HG03520 (cell line): ENCODE measurements around the gene CHSY3.

Experiments
- ATAC-seq: cut with Tn5 transposase; IDR thresholded peaks from one replicate; pipeline ENCODE4 v1.9.1; 2021; ENCODE audit warnings: mild to moderate bottlenecking, moderate library complexity; ENCODE audit not compliant: unreplicated experiment

CHSY3 gene

GRCh38 chr5:129945028-129945427, 40.8 kb downstream of the CHSY3 start:
- no peak for ATAC-seq

- ATAC-seq: no peak
Measured at GRCh38 chr5:129945774-129946270, 41.6 kb downstream of the CHSY3 start.

GRCh38 chr5:129951039-129951438, 46.8 kb downstream of the CHSY3 start:
- no peak for ATAC-seq

- no peak for ATAC-seq
Measured at GRCh38 chr5:129958581-129958980, 54.3 kb downstream of the CHSY3 start.

- ATAC-seq: no peak
Measured at GRCh38 chr5:129960831-129961230, 56.6 kb downstream of the CHSY3 start.

GRCh38 chr5:129962506-129962905, 58.2 kb downstream of the CHSY3 start:
- no peak for ATAC-seq

- no peak for ATAC-seq
Measured at GRCh38 chr5:129963359-129963758, 59.1 kb downstream of the CHSY3 start.

GRCh38 chr5:129966071-129966470, 61.8 kb downstream of the CHSY3 start:
- no peak for ATAC-seq

- ATAC-seq: no peak
Measured at GRCh38 chr5:129971714-129972113, 67.4 kb downstream of the CHSY3 start.

GRCh38 chr5:129972465-129973141, 68.3 kb downstream of the CHSY3 start:
- ATAC-seq: no peak

GRCh38 chr5:129973716-129974426, 69.6 kb downstream of the CHSY3 start:
- no peak for ATAC-seq

- no peak for ATAC-seq
Measured at GRCh38 chr5:129977810-129978209, 73.5 kb downstream of the CHSY3 start.

GRCh38 chr5:129978270-129978669, 74.0 kb downstream of the CHSY3 start:
- no peak for ATAC-seq

GRCh38 chr5:129988453-129988852, 84.2 kb downstream of the CHSY3 start:
- no peak for ATAC-seq

GRCh38 chr5:129991780-129992179, 87.5 kb downstream of the CHSY3 start:
- ATAC-seq: no peak

- no peak for ATAC-seq
Measured at GRCh38 chr5:129996896-129997295, 92.6 kb downstream of the CHSY3 start.

- ATAC-seq: no peak
Measured at GRCh38 chr5:130000460-130000859, 96.2 kb downstream of the CHSY3 start.

GRCh38 chr5:130002183-130002582, 97.9 kb downstream of the CHSY3 start:
- no peak for ATAC-seq

- no peak for ATAC-seq
Measured at GRCh38 chr5:130002876-130003275, 98.6 kb downstream of the CHSY3 start.

GRCh38 chr5:130011986-130012385, 107.7 kb downstream of the CHSY3 start:
- no peak for ATAC-seq

GRCh38 chr5:130017173-130017572, 112.9 kb downstream of the CHSY3 start:
- ATAC-seq: no peak

GRCh38 chr5:130018641-130019040, 114.4 kb downstream of the CHSY3 start:
- ATAC-seq: no peak
